MCF 10A (cell line): Measurements from ENCODE around the gene CTDSPL. TPM values are rescaled to one million over a fixed set of nuclear protein-coding genes. Genes with fewer than 3 reads are reported as not detected.
A peak's percentile ranks its signal among the peaks of the same experiment; 100 is the strongest.

Experiments
- BruUV-seq: library from RNA; stranded (reverse); fragments of 400-500 nt; replicated peaks from 2 replicates; lab custom pipeline; 2021; lab: Mats Ljungman, UMichigan
- CTCF ChIA-PET: fragments of 300-600 bp; sonication (Branson Sonifier 250); formaldehyde crosslinking; extraction: SDS; loops from one replicate; lab custom pipeline; 2021; ENCODE audit warnings: antibody characterized with exemption, inconsistent platforms; lab: Yijun Ruan, JAX
- POLR2A ChIA-PET: fragments of 300-600, 350-650 bp; sonication (Branson Sonifier 250); formaldehyde crosslinking; extraction: SDS; loops from one replicate; lab custom pipeline; 2020; ENCODE audit warnings: antibody characterized with exemption, inconsistent platforms; lab: Yijun Ruan, JAX
- DNase-seq: peaks from one replicate; pipeline ENCODE4 v3.0.0-alpha.2; 2018; ENCODE audit not compliant: unreplicated experiment
- H3K27ac Mint-ChIP-seq: one replicate; pipeline ENCODE4 v1.8.0; 2022; ENCODE audit warnings: mild to moderate bottlenecking, low read depth, mixed read lengths; ENCODE audit not compliant: unreplicated experiment
- H3K27me3 Mint-ChIP-seq: one replicate; pipeline ENCODE4 v1.8.0; 2022; ENCODE audit warnings: mixed read lengths; ENCODE audit not compliant: insufficient read depth, unreplicated experiment
- H3K36me3 Mint-ChIP-seq: one replicate; pipeline ENCODE4 v1.8.0; 2022; ENCODE audit warnings: mild to moderate bottlenecking, moderate library complexity, mixed read lengths; ENCODE audit not compliant: insufficient read depth, unreplicated experiment
- H3K4me1 Mint-ChIP-seq: one replicate; pipeline ENCODE4 v1.8.0; 2022; ENCODE audit warnings: mixed read lengths; ENCODE audit not compliant: insufficient read depth, unreplicated experiment
- H3K4me3 Mint-ChIP-seq: one replicate; pipeline ENCODE4 v1.8.0; 2022; ENCODE audit warnings: mild to moderate bottlenecking, moderate library complexity, mixed read lengths; ENCODE audit not compliant: unreplicated experiment
- H3K9me3 Mint-ChIP-seq: one replicate; pipeline ENCODE4 v1.8.0; 2022; ENCODE audit warnings: mixed read lengths; ENCODE audit not compliant: unreplicated experiment
- intact Hi-C: fragments of 100-400 bp; cut with micrococcal nuclease; formaldehyde crosslinking; loops from 2 replicates; pipeline ENCODE4 v1.14.1; 2022
- total RNA-seq: library from RNA; stranded (reverse); gene quantifications from 2 replicates; pipeline ENCODE4 v1.2.3, GENCODE V29; 2022
- TF ChIP-seq, protein P1 (sequence below): fragments of 200-600 bp; IDR thresholded peaks from one replicate; pipeline ENCODE4 v1.8.0; 2022; ENCODE audit warnings: antibody characterized with exemption, mild to moderate bottlenecking; ENCODE audit not compliant: unreplicated experiment

CTDSPL gene
- total RNA-seq, 1 experiment from 2014 or later = 38.8 TPM

DNA sequence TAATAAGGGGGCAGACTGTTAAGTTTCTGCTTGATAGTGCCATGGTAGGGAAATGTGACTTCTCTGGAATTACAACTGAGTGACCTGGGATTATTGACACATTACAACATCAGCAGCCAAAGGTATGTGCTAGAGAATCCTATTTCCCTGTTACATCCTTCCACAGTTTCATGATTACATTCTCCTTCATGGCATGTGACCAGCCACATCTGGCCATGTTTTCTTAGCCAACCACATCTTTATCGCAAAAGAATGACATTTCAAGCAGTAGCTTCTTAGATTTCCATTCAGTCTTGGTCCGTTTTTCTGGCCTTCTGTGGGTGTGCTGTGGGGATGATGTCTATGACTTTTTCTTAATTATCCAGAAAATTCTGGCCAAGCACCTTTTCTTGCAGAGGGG, 45.4 kb upstream of the CTDSPL start:
- POLR2A ChIA-PET = no interaction called here
- H3K4me1 Mint-ChIP-seq = no peaks in the 10 kb centered on the region
- DNase-seq = no peak
- CTCF ChIA-PET = interaction anchor here (0.6 to 3.5 kb wide), 8 partner anchors 10 to 524 kb away, joined by 3 to 24 read pairs (median 6); no protein-coding TSS in a partner anchor
- H3K27ac Mint-ChIP-seq = no peak overlapping the region
- H3K36me3 Mint-ChIP-seq = no peaks in the 10 kb centered on the region
- TF ChIP-seq, protein P1, sequence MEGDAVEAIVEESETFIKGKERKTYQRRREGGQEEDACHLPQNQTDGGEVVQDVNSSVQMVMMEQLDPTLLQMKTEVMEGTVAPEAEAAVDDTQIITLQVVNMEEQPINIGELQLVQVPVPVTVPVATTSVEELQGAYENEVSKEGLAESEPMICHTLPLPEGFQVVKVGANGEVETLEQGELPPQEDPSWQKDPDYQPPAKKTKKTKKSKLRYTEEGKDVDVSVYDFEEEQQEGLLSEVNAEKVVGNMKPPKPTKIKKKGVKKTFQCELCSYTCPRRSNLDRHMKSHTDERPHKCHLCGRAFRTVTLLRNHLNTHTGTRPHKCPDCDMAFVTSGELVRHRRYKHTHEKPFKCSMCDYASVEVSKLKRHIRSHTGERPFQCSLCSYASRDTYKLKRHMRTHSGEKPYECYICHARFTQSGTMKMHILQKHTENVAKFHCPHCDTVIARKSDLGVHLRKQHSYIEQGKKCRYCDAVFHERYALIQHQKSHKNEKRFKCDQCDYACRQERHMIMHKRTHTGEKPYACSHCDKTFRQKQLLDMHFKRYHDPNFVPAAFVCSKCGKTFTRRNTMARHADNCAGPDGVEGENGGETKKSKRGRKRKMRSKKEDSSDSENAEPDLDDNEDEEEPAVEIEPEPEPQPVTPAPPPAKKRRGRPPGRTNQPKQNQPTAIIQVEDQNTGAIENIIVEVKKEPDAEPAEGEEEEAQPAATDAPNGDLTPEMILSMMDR = no peak
- H3K9me3 Mint-ChIP-seq = no peaks in the 10 kb centered on the region
- H3K4me3 Mint-ChIP-seq = no peak overlapping the region
- H3K27me3 Mint-ChIP-seq = no peaks in the 10 kb centered on the region
- BruUV-seq = no TSS peak
- intact Hi-C loops = no loop called here

- no peaks in the 10 kb centered on the region for H3K36me3 Mint-ChIP-seq
- CTCF ChIA-PET = interaction anchor here (1.1 kb wide), 1 partner anchor 47 kb away, joined by 3 read pairs; no protein-coding TSS in a partner anchor
- intact Hi-C loops = no loop called here
- H3K27me3 Mint-ChIP-seq = no peaks in the 10 kb centered on the region
- H3K4me1 Mint-ChIP-seq = no peaks in the 10 kb centered on the region
- TF ChIP-seq, protein P1 = no peak
- H3K9me3 Mint-ChIP-seq = no peaks in the 10 kb centered on the region
- POLR2A ChIA-PET = no interaction called here
- BruUV-seq = no TSS peak
- H3K27ac Mint-ChIP-seq = no peak overlapping the region
- H3K4me3 Mint-ChIP-seq = no peak overlapping the region
- peak; percentile 3 for DNase-seq
These were observed 42.1 kb upstream of the CTDSPL start for GRCh38 chr3:37819591-37819990.

- Mint-ChIP-seq H3K9me3 (no peaks in the 10 kb centered on the region), H3K36me3 (no peaks in the 10 kb centered on the region), H3K4me1 (no peaks in the 10 kb centered on the region), H3K4me3 (no peak overlapping the region), H3K27me3 (no peaks in the 10 kb centered on the region), H3K27ac (no peak overlapping the region)
- intact Hi-C loops = no loop called here
- DNase-seq = no peak
- TF ChIP-seq, protein P1 = no peak
- ChIA-PET POLR2A (no interaction called here), CTCF (interaction anchor here (0.5 to 1.1 kb wide), 2 partner anchors 32 to 46 kb away, joined by 3 read pairs; no protein-coding TSS in a partner anchor)
- BruUV-seq = no TSS peak
These were observed 41.4 kb upstream of the CTDSPL start for GRCh38 chr3:37820286-37820685.

GRCh38 chr3:37823189-37823588, 38.5 kb upstream of the CTDSPL start:
- H3K36me3 Mint-ChIP-seq = no peaks in the 10 kb centered on the region
- intact Hi-C loops = no loop called here
- no peak overlapping the region for H3K27ac Mint-ChIP-seq
- H3K9me3 Mint-ChIP-seq = no peaks in the 10 kb centered on the region
- ChIA-PET CTCF (interaction anchor here (0.7 kb wide), 1 partner anchor 478 kb away, joined by 3 read pairs; no protein-coding TSS in a partner anchor), POLR2A (no interaction called here)
- no peaks in the 10 kb centered on the region for H3K4me1 Mint-ChIP-seq
- no peaks in the 10 kb centered on the region for H3K27me3 Mint-ChIP-seq
- TF ChIP-seq, protein P1 = no peak
- DNase-seq = no peak
- H3K4me3 Mint-ChIP-seq = no peak overlapping the region
- BruUV-seq = no TSS peak
